ENCODE results near the gene ZNF71.

The ZNF71 gene

DNA sequence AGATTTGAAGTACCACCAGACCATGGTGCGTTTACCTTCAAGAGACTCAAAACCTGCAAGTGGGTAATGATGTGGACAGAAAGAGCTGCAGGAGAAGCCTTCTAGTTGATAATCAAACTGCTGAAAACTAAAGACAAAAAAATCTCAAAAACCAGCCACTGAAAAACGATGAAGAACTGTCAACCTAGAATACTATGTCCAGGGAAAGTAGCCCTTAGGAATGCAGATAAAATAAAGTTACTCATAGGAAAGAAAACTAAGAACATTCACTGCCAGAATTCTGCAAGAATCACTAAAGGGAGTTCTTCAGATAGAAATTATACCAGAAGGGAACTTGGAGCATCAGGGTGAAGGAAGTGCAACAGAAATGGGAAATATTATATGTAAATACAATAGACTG is 22.5 kb upstream of the ZNF71 start:
- H3K79me2 ChIP-seq (ENCODE audit: control insufficient read depth, low read length), result no peaks in the 10 kb centered on the region
- peaks cover 28% of the 10 kb centered on the region for H3K9me3 ChIP-seq (ENCODE audit: control insufficient read depth, insufficient read depth, low read length)
- no peaks in the 10 kb centered on the region for H3K9me2 ChIP-seq (replicated peaks; ENCODE audit: control insufficient read depth, low read length)
- H3K27ac ChIP-seq (ENCODE audit: low read depth, low read length), result no peak overlapping the region
- no peak overlapping the region for H3K4me3 ChIP-seq (ENCODE audit: low read length)
- H3K36me3 ChIP-seq (ENCODE audit: control insufficient read depth, low read length), result no peaks in the 10 kb centered on the region
- no peaks in the 10 kb centered on the region for H4K20me1 ChIP-seq (ENCODE audit: control insufficient read depth, insufficient read depth, low read depth, low read length)
- no peak for TF ChIP-seq EZH2phosphoT487 (IDR thresholded peaks at IDR 0.05; ENCODE audit: borderline replicate concordance, low read length)
- no peaks in the 10 kb centered on the region for H3K27me3 ChIP-seq (ENCODE audit: control insufficient read depth, low read length)
- H3K4me1 ChIP-seq (ENCODE audit: control insufficient read depth, low read length), result 0 out of 2 replicates have a peak, but pooled peaks cover 3% of the 10 kb centered on the region
- H3F3A ChIP-seq (ENCODE audit: control insufficient read depth, insufficient read depth), result no peaks in the 10 kb centered on the region
- no peak overlapping the region for H3K4me2 ChIP-seq (ENCODE audit: low read length)

DNA sequence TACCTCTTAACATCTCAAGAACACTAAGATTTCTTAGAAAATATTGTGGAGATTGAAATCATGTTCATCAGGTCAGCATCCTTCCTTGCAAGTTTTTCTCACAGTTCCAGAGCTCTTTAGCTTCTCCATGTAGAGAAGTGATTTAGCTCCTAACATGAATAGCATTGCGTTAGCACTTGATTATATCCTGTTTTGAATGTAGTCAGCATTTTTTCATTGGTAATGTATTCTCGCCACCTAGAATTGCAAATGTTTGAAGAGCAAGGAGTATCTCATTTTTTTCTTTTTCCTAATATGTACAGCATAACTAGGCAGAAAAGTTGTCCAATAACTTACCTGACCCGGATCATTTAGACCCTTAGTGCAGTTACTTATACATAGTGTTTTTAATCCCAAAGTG is 21.2 kb upstream of the ZNF71 start:
- H3K4me1 ChIP-seq (ENCODE audit: control insufficient read depth, low read length), result no peaks in the 10 kb centered on the region
- H4K20me1 ChIP-seq (ENCODE audit: control insufficient read depth, insufficient read depth, low read depth, low read length), result no peaks in the 10 kb centered on the region
- no peaks in the 10 kb centered on the region for H3K79me2 ChIP-seq (ENCODE audit: control insufficient read depth, low read length)
- no peaks in the 10 kb centered on the region for H3K27me3 ChIP-seq (ENCODE audit: control insufficient read depth, low read length)
- no peaks in the 10 kb centered on the region for H3K9me2 ChIP-seq (replicated peaks; ENCODE audit: control insufficient read depth, low read length)
- no peak overlapping the region for H3K4me2 ChIP-seq (ENCODE audit: low read length)
- no peak overlapping the region for H3K27ac ChIP-seq (ENCODE audit: low read depth, low read length)
- no peak overlapping the region for H3K4me3 ChIP-seq (ENCODE audit: low read length)
- H3F3A ChIP-seq (ENCODE audit: control insufficient read depth, insufficient read depth), result no peaks in the 10 kb centered on the region
- H3K9me3 ChIP-seq (ENCODE audit: control insufficient read depth, insufficient read depth, low read length), result peaks cover 33% of the 10 kb centered on the region
- no peak for TF ChIP-seq CTCF (IDR thresholded peaks at IDR 0.05; ENCODE audit: low read depth, low read length, poor library complexity, severe bottlenecking)
- no peak for TF ChIP-seq EZH2phosphoT487 (IDR thresholded peaks at IDR 0.05; ENCODE audit: borderline replicate concordance, low read length)
- no peaks in the 10 kb centered on the region for H3K36me3 ChIP-seq (ENCODE audit: control insufficient read depth, low read length)

DNA sequence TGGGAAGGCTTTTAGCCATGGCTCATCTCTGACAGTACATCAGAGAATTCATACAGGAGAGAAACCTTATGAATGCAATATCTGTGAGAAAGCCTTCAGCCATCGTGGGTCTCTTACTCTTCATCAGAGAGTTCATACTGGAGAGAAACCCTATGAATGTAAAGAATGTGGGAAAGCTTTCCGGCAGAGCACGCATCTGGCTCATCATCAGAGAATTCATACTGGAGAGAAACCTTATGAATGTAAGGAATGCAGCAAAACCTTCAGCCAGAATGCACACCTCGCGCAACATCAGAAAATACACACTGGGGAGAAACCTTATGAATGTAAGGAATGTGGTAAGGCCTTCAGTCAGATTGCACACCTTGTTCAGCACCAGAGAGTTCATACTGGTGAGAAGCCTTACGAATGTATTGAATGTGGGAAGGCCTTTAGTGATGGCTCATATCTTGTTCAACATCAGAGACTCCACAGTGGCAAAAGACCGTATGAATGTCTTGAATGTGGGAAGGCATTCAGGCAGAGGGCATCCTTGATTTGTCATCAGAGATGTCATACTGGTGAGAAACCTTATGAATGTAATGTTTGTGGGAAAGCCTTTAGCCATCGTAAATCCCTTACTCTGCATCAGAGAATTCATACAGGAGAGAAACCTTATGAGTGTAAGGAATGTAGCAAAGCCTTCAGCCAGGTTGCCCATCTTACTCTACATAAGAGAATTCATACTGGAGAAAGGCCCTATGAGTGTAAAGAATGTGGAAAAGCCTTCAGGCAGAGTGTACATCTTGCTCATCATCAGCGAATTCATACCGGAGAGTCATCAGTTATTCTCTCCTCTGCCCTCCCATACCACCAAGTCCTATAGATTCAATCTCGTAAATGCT is 17.1 kb upstream of the ZNF71 start:
- H3K9me2 ChIP-seq (replicated peaks; ENCODE audit: control insufficient read depth, low read length), result no peaks in the 10 kb centered on the region
- no peaks in the 10 kb centered on the region for H3K36me3 ChIP-seq (ENCODE audit: control insufficient read depth, low read length)
- no peak for TF ChIP-seq EZH2phosphoT487 (IDR thresholded peaks at IDR 0.05; ENCODE audit: borderline replicate concordance, low read length)
- TF ChIP-seq CTCF (IDR thresholded peaks at IDR 0.05; ENCODE audit: low read depth, low read length, poor library complexity, severe bottlenecking), result no peak
- peaks cover 35% of the 10 kb centered on the region for H3K9me3 ChIP-seq (ENCODE audit: control insufficient read depth, insufficient read depth, low read length)
- H3K27me3 ChIP-seq (ENCODE audit: control insufficient read depth, low read length), result no peaks in the 10 kb centered on the region
- no peaks in the 10 kb centered on the region for H4K20me1 ChIP-seq (ENCODE audit: control insufficient read depth, insufficient read depth, low read depth, low read length)
- no peaks in the 10 kb centered on the region for H3K4me1 ChIP-seq (ENCODE audit: control insufficient read depth, low read length)
- no peak overlapping the region for H3K4me3 ChIP-seq (ENCODE audit: low read length)
- H3K79me2 ChIP-seq (ENCODE audit: control insufficient read depth, low read length), result no peaks in the 10 kb centered on the region
- H3K4me2 ChIP-seq (ENCODE audit: low read length), result no peak overlapping the region
- no peaks in the 10 kb centered on the region for H3F3A ChIP-seq (ENCODE audit: control insufficient read depth, insufficient read depth)
- no peak overlapping the region for H3K27ac ChIP-seq (ENCODE audit: low read depth, low read length)

- peaks cover 16% of the 10 kb centered on the region; the same call in 1 of the 2 replicates for H3K9me3 ChIP-seq (ENCODE audit: control insufficient read depth, insufficient read depth, low read length)
- H3K9me2 ChIP-seq (replicated peaks; ENCODE audit: control insufficient read depth, low read length), result no peaks in the 10 kb centered on the region; the same call in 1 of the 2 replicates
- H3K4me3 ChIP-seq (ENCODE audit: low read length), result peak overlapping the region; percentile 89
- H3K27me3 ChIP-seq (ENCODE audit: control insufficient read depth, low read length), result no peaks in the 10 kb centered on the region
- H3F3A ChIP-seq (ENCODE audit: control insufficient read depth, insufficient read depth), result no peaks in the 10 kb centered on the region
- TF ChIP-seq EZH2phosphoT487 (IDR thresholded peaks at IDR 0.05; ENCODE audit: borderline replicate concordance, low read length) (no peak), CTCF (IDR thresholded peaks at IDR 0.05; ENCODE audit: low read depth, low read length, poor library complexity, severe bottlenecking) (no peak)
- peaks cover 13% of the 10 kb centered on the region for H3K4me1 ChIP-seq (ENCODE audit: control insufficient read depth, low read length)
- no peaks in the 10 kb centered on the region for H4K20me1 ChIP-seq (ENCODE audit: control insufficient read depth, insufficient read depth, low read depth, low read length)
- H3K79me2 ChIP-seq (ENCODE audit: control insufficient read depth, low read length), result peaks cover 10% of the 10 kb centered on the region
- no peak overlapping the region for H3K27ac ChIP-seq (ENCODE audit: low read depth, low read length)
- peaks cover 8% of the 10 kb centered on the region; the same call in 1 of the 2 replicates for H3K36me3 ChIP-seq (ENCODE audit: control insufficient read depth, low read length)
- H3K4me2 ChIP-seq (ENCODE audit: low read length), result peak overlapping the region; percentile 79
These were observed 688 bp upstream of the ZNF71 start for GRCh38 chr19:56594446-56594782.

All from DOHH2 (cell line).